ENCODE measurements around the gene PLXNA4.

DNA sequence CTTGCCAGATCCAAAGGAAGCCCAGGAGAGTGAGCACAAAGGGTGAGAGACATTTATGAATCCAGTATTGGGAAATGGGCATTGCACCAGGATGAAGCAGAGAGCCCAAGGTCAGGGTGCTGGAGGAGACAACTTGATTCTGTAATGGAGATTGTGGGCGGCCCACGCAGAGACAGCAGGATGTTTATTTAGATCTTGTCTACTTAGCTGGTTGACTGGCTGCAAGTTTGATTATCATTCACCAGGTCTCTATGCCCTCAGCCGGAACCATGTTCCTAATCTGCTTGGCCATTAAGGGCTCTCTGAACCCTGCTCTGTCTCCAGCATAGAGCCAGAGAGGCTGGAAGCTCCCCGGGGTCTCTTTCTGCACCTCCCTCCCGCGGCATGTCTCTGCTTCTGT is 188.7 kb downstream of the PLXNA4 start:
- TF ChIP-seq POLR2AphosphoS5 (IDR thresholded peaks at IDR 0.05): no peak
- no peak for TF ChIP-seq CTCF (IDR thresholded peaks at IDR 0.05)
- no peak for TF ChIP-seq EP300 (IDR thresholded peaks at IDR 0.05)
- TF ChIP-seq POLR2A (IDR thresholded peaks at IDR 0.05): no peak

Data from gastroesophageal sphincter (tissue), 3 donors.